ENCODE results near the gene POLL.

DNA sequence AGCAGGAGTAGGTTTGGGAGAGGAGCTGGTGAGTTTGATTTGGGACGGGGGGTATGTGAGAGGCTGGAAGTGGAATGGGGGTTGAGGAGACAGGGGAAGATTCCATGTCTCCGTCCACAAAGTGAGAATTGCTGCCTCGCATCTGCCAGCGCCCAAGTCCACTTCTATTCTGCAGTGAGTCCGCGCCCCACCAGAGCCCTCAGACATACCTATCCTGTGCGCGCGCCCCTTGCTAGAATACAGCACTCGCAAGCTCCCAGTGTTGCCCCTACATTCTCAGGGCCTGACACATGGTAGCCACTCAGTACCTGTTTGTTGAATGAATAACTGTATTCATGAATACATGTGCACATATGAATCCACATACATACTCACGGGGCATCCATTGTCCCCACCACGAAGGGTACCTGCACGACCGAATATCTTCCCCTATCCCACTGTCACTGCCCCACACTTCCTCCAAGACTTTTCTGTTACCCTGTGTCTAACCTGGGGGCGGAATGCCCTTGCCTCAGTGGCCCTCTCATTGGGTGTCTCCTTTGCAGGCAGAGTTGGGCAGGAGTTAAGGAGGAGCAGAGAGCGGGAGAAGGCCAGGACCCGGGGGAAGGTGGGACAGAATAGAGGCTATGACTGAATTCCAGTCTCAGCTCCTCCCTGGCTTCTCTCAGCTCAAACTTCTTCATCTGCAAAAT is 19.9 kb downstream of the POLL start:
- TF ChIP-seq CTCF (IDR thresholded peaks at IDR 0.05) (no peak), POLR2A (IDR thresholded peaks at IDR 0.05) (no peak)

Data from heart left ventricle (tissue), 13 donors.